Ovary (tissue), 9 donors: Measurements from ENCODE around the gene GPR149. TPM values are rescaled to one million over a fixed set of nuclear protein-coding genes. Genes with fewer than 3 reads are reported as not detected.

ENCODE experiments used
- DNase-seq, 5 donors: peaks; one replicate each; pipeline ENCODE4 v3.0.0-alpha.2; 2019 to 2020
- H3K27ac ChIP-seq, 2 donors: fragments of 200-600 bp; one replicate each; pipeline versions ENCODE4 v1.5.1 to v1.8.0; 2019 to 2022
- H3K27me3 ChIP-seq: fragments of 200-600 bp; one replicate; pipeline ENCODE4 v1.8.0; 2022
- H3K36me3 ChIP-seq: fragments of 200-600 bp; sonication (generic); one replicate; pipeline ENCODE4 v1.5.1; 2019
- H3K4me1 ChIP-seq: one replicate; pipeline ENCODE4 v1.8.1; 2013; ENCODE audit warnings: mild to moderate bottlenecking, moderate library complexity; ENCODE audit not compliant: insufficient read depth
- H3K4me3 ChIP-seq: fragments of 200-600 bp; sonication (generic); one replicate; pipeline ENCODE4 v1.5.1; 2017
- H3K9me3 ChIP-seq, 2 donors: fragments of 200-600 bp in 1 of 2; sonication (generic) in 1 of 2; one replicate each; pipeline versions ENCODE4 v1.5.1 to v1.8.1; 2013 to 2019; ENCODE audit warnings: mild to moderate bottlenecking in 1 of 2, moderate library complexity in 1 of 2
- CTCF ChIP-seq, 3 donors: fragments of 450-650 bp in 2 of 3; fragments of 200-600 bp in 1 of 3; IDR thresholded peaks; one replicate each; pipeline versions ENCODE4 v1.5.1 to v1.8.0; 2016 to 2022; ENCODE audit warnings: antibody characterized with exemption in 3 of 3, mild to moderate bottlenecking in 1 of 3
- EP300 ChIP-seq: sonication (generic); formaldehyde crosslinking; IDR thresholded peaks from one replicate; pipeline ENCODE4 v1.6.1; 2017; ENCODE audit warnings: antibody characterized with exemption
- POLR2A ChIP-seq: fragments of 450-650 bp; IDR thresholded peaks from one replicate; pipeline ENCODE4 v1.6.1; 2017; ENCODE audit warnings: antibody characterized with exemption, mild to moderate bottlenecking, moderate library complexity
- whole genome bisulfite sequencing, 3 donors: extraction: QIAGEN DNeasy Blood & Tissue Kit in 1 of 3; methylation state at CpG; one replicate each; pipeline versions ENCODE4 v1.1.5 to v1.1.7; 2013 to 2017; 5-methylcytosine and 5-hydroxymethylcytosine counted together
- intact Hi-C, 4 donors: fragments of 100-400 bp; cut with DNase I; formaldehyde crosslinking; loops; one replicate each; pipeline versions ENCODE4 v1.11.0 to v1.15.1; 2022 to 2023
- polyA plus RNA-seq, 2 donors: library from polyadenylated mRNA; stranded (reverse); fragments of 200-250 nt in 1 of 2; fragments of 350-450 nt in 1 of 2; fragmentation: Illumina TruSeq in 1 of 2; extraction: RNeasy Lipid Tissue Mini Kit (QIAGEN cat#74804) in 1 of 2; gene quantifications; one replicate each; pipeline ENCODE4 v1.2.3, GENCODE V29; 2013 to 2014
- total RNA-seq, 7 donors: library from RNA; depleted of rRNA in 2 of 7; stranded (reverse); fragments of >200 nt in 2 of 7; fragmentation: NEBNext Ultra II Directional in 3 of 7; extraction: Animal tissue kit (Norgen Biotek cat#: 25700) in 3 of 7; gene quantifications; one replicate each; pipeline versions ENCODE4 v1.1.0 to v1.2.4, GENCODE V29; 2016 to 2023
- donor health status: DM: no; HTN: no; CAD: no; lungs with moderate emphysema.
- donor health status: DM: no; HTN: no; CAD: no.
- donor health status: Bipolar disorder and iron deficiency.
- donor health status: DM: yes; HTN: yes; CAD: no.
- donor health status: DM: no; HTN: no; CAD: no.
- donor health status: DM: yes; HTN: yes; CAD: no.

The GPR149 gene
- total and polyA plus RNA-seq, 9 donors: not detected

- no peaks in the 10 kb centered on the region for H3K4me1 ChIP-seq
- intact Hi-C loops: no loop called here
- 2 to 6% (median 3%) methylated on average over 29 of the region's 29 CpGs for WGBS, 3 donors
- DNase-seq: no peak
- no peak for TF ChIP-seq CTCF (IDR thresholded peaks at IDR 0.05)
- TF ChIP-seq POLR2A: no peak
- no peak for TF ChIP-seq EP300
- no peaks in the 10 kb centered on the region for H3K36me3 ChIP-seq
- H3K27me3 ChIP-seq: no peaks in the 10 kb centered on the region
- no peak overlapping the region for H3K4me3 ChIP-seq
- H3K9me3 ChIP-seq: no peaks in the 10 kb centered on the region
- no peak overlapping the region for H3K27ac ChIP-seq
Measured at GRCh38 chr3:154427685-154428285, 2.2 kb downstream of the GPR149 start.

DNA sequence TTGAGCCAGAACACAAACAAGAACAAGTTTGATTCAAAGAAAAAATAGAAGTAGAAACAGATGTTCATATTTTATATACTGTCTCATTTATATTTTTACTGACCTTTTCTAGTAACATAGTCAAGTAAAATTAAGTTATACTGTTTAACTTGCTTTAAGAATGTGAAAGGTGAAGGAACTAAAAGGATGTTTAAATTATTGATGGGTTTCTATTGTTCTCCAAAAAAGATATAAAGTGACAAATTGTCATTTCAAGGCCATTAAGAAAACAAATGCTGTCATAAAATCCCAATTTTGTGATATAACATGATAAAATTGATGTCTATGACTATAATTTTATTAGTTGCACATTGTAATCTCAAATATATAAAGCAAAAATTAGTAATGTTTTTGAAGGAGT, 7.3 kb downstream of the GPR149 start:
- no peaks in the 10 kb centered on the region for H3K4me1 ChIP-seq
- no peaks in the 10 kb centered on the region for H3K27me3 ChIP-seq
- H3K36me3 ChIP-seq: no peaks in the 10 kb centered on the region
- intact Hi-C loops: no loop called here
- TF ChIP-seq EP300: no peak
- no peak for TF ChIP-seq CTCF (IDR thresholded peaks at IDR 0.05)
- no peak for TF ChIP-seq POLR2A
- H3K9me3 ChIP-seq: no peaks in the 10 kb centered on the region
- no peak for DNase-seq
- H3K27ac ChIP-seq: no peak overlapping the region
- no peak overlapping the region for H3K4me3 ChIP-seq

GRCh38 chr3:154421083-154421482, 8.9 kb downstream of the GPR149 start:
- Histone ChIP-seq H3K27me3 (no peaks in the 10 kb centered on the region), H3K36me3 (no peaks in the 10 kb centered on the region), H3K9me3 (no peaks in the 10 kb centered on the region), H3K27ac (no peak overlapping the region), H3K4me1 (no peaks in the 10 kb centered on the region), H3K4me3 (no peak overlapping the region)
- TF ChIP-seq CTCF (IDR thresholded peaks at IDR 0.05) (no peak), POLR2A (no peak), EP300 (no peak)
- 5 to 6% (median 5%) methylated on average over 3 of the region's 3 CpGs for WGBS, 3 donors
- intact Hi-C loops: no loop called here
- no peak for DNase-seq

DNA sequence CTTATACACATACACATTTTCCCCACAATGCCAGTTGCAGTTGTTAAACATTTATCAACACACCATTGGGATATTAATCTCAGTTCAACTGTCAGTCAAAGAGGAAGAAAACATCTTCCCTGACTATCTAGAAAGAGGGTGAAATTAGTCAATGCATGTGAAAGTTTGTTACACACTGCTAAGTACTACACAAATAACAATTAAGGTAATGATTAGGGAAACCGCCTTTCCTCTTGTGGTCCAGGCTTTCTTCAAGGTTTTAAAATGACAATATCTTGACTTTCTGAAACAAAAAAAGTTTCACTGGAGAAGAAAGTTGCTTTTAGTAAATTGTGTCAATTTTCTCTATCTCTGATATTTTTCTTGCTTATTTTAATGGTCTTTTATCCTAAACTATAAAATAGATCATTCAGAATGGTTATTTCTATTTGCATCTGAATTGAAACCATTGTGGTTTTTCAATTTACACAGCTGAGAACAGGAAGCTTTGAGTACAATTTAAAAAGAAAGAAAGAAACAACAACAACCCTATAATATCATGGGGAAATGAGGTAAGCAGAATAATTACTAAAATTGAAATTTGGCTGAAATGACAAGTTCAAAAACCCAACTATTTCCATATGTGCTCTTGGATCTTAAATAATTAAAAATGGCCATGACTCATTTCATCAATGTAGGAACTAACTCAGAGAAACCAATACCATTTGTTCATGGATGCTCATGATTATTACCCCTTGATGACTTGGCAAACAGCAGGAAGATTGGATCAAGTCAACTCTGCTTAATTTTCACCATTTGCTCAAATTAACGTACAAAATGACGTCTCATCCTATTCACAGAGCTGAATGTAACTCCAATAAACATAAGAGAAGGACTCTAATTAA, 31.7 kb downstream of the GPR149 start:
- WGBS, 3 donors: 42 to 48% (median 44%) methylated on average over 3 of the region's 3 CpGs
- H3K9me3 ChIP-seq: no peaks in the 10 kb centered on the region
- TF ChIP-seq POLR2A (no peak), EP300 (no peak), CTCF (IDR thresholded peaks at IDR 0.05) (no peak)
- H3K4me3 ChIP-seq: no peak overlapping the region
- H3K27ac ChIP-seq: no peak overlapping the region
- no peaks in the 10 kb centered on the region for H3K27me3 ChIP-seq
- H3K36me3 ChIP-seq: no peaks in the 10 kb centered on the region
- intact Hi-C loops: no loop called here
- H3K4me1 ChIP-seq: no peaks in the 10 kb centered on the region
- DNase-seq: no peak
